GM12874 (cell line): Measurements from ENCODE around the gene ESPN.

Source experiments
- TF ChIP-seq, protein P1 (sequence below): IDR thresholded peaks from 2 replicates; pipeline ENCODE4 v1.5.1; 2011; ENCODE audit warnings: low read depth, mild to moderate bottlenecking, control low read depth, low read length, moderate library complexity; ENCODE audit not compliant: insufficient read depth

ESPN gene

DNA sequence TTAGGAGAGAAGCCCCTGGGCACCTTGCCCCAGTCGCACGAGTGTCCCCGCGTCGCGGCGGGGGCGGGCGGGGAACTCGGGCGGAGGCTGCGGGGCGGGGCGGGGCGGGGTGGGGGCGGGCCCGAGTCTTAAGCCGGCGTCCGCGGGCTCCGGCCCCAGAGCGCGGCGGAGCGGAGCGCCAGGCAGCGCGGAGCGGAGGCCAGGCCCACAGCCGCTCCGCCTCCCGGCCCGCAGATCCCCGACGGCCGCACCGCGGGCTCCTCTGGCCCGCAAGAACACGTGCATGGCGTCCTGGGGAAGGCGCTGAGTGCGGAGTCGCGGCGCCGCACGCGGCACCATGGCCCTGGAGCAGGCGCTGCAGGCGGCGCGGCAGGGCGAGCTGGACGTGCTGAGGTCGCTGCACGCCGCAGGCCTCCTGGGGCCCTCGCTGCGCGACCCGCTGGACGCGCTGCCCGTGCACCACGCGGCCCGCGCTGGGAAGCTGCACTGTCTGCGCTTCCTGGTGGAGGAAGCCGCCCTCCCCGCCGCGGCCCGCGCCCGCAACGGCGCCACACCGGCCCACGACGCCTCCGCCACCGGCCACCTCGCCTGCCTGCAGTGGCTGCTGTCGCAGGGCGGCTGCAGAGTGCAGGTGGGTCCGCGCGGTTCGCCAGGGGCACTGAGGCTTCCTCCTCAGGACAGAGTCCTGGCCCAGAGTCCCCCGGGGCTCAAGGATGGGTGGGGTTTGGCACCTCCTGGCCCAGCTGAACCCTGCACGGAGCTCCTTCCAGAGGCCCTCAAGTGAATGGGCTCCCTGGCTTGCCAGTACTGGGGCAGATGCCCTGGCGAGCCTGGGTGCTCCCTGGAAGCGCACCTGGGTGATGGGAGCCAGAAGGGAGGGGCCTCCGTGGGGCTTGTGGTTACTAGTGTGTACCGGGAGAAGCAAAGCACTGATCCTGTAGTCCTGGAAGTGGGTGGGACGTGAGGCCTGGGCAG is at the start of gene ESPN:
ESPN (plus strand) TSS at position 158 of the 975 bp plus-strand sequence; CDS start at position 338, 180 bp downstream.
- TF ChIP-seq, protein P1, sequence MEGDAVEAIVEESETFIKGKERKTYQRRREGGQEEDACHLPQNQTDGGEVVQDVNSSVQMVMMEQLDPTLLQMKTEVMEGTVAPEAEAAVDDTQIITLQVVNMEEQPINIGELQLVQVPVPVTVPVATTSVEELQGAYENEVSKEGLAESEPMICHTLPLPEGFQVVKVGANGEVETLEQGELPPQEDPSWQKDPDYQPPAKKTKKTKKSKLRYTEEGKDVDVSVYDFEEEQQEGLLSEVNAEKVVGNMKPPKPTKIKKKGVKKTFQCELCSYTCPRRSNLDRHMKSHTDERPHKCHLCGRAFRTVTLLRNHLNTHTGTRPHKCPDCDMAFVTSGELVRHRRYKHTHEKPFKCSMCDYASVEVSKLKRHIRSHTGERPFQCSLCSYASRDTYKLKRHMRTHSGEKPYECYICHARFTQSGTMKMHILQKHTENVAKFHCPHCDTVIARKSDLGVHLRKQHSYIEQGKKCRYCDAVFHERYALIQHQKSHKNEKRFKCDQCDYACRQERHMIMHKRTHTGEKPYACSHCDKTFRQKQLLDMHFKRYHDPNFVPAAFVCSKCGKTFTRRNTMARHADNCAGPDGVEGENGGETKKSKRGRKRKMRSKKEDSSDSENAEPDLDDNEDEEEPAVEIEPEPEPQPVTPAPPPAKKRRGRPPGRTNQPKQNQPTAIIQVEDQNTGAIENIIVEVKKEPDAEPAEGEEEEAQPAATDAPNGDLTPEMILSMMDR = no peak

GRCh38 chr1:6378096-6378746 is 46.4 kb upstream of the ESPN start:
- TF ChIP-seq, protein P1 = no peak

DNA sequence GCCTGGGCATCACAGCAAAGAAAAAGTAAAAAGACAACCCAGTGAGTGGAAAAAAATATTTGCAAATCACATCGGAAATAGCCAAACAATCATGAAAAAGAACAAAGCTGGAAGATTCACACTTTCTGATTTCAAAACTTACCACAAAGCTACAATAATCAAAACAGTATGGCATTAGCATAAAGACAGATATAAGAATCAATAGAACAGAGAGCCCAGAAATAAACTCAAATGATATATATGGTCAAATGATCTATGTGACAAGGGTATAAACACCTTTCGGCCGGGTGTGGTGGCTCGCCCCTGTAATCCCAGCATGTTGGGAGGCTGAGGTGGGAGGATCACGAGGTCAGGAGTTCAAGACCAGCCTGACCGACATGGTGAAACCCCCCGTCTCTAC is 44.5 kb upstream of the ESPN start:
- TF ChIP-seq, protein P1 = no peak

DNA sequence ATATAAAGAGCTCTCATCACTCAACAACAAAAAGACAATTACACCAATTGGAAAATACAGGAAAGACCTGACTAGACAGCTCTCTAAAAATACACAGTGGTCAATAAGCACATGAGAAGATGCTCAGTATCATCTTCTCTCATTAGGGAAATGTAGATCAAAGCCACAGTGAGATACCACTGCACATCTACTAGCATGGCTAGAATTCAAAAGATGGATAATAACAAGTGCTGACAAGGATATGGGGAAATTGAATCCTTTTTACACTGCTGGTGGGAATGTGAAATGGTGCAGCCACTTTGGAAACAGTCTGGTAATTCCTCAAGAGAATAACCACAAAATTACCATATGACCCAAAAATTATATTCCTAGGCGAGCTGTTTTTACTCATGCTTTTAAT is 40.4 kb upstream of the ESPN start:
- TF ChIP-seq, protein P1 = no peak

DNA sequence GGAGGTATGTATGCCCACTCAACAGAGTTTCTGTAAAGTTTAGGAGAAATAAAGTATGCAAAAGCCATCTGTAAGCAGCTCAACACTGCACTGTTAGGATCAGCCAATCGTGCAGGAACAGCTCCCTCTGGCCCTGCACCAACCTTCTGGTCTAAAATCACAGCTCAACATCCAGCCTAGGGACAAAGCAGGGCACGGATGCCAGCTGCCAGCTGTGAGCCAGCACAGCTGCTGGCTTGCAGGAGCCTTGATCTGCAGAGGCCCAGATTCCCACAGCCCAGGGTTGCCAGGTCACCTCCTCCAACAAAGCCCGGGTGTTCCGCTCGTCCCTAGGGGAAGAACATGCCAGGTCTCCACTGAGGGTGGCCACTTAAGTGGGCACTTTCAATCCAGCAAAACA is 39.6 kb upstream of the ESPN start:
- TF ChIP-seq, protein P1 = no peak

- TF ChIP-seq, protein P1 = no peak
Measured at GRCh38 chr1:6385488-6386191, 38.9 kb upstream of the ESPN start.
